H1 (cell line): Measurements from ENCODE around the gene ITPKA. TPM values are rescaled to one million over a fixed set of nuclear protein-coding genes. Genes with fewer than 3 reads are reported as not detected.

Source experiments
- CTCF ChIA-PET: fragments of 300-600 bp; sonication (Branson Sonifier 250); formaldehyde crosslinking; loops from one replicate; lab custom pipeline; 2021; ENCODE audit not compliant: partially characterized antibody; lab: Charles Lee
- POLR2A ChIA-PET: fragments of 300-600 bp; sonication (Branson Sonifier 250); formaldehyde crosslinking; loops from one replicate; lab custom pipeline; 2021; ENCODE audit warnings: inconsistent platforms; ENCODE audit not compliant: partially characterized antibody; lab: Charles Lee
- DNase-seq, 2 experiments: peaks; one replicate each; pipeline versions ENCODE4 v3.0.0 to v3.0.0-alpha.2; 2010 to 2022; ENCODE audit warnings: low spot score in 2 of 2, low read depth in 1 of 2, mixed read lengths in 1 of 2
- FAIRE-seq: peaks from 2 replicates; lab custom pipeline; 2011; peaks lifted over from hg19 to GRCh38; lab: Jason Lieb, UNC
- H2AFZ ChIP-seq: 2 replicates; pipeline ENCODE4 v1.8.1; 2012; ENCODE audit warnings: low read length, inconsistent platforms
- H2AK5ac ChIP-seq: 2 replicates; pipeline ENCODE4 v1.6.1; 2013; ENCODE audit warnings: low read depth, low read length
- H2BK120ac ChIP-seq: replicated peaks from 2 replicates; pipeline ENCODE3; 2013; ENCODE audit warnings: low read depth, low read length, inconsistent platforms
- H2BK12ac ChIP-seq: 2 replicates; pipeline ENCODE4 v1.6.1; 2013; ENCODE audit warnings: low read depth, low read length
- H2BK15ac ChIP-seq: 2 replicates; pipeline ENCODE4 v1.6.1; 2013; ENCODE audit warnings: low read length
- H2BK20ac ChIP-seq: 2 replicates; pipeline ENCODE4 v1.6.1; 2013; ENCODE audit warnings: low read length
- H2BK5ac ChIP-seq: 2 replicates; pipeline ENCODE4 v1.6.1; 2013; ENCODE audit warnings: low read depth, low read length
- H3K14ac ChIP-seq: 2 replicates; pipeline ENCODE4 v1.6.1; 2013; ENCODE audit warnings: inconsistent platforms; ENCODE audit not compliant: insufficient read length
- H3K18ac ChIP-seq: 2 replicates; pipeline ENCODE4 v1.6.1; 2013; ENCODE audit warnings: low read length; ENCODE audit errors: extremely low read depth
- H3K23ac ChIP-seq: 2 replicates; pipeline ENCODE4 v1.6.1; 2013; ENCODE audit warnings: inconsistent platforms; ENCODE audit not compliant: insufficient read length
- H3K23me2 ChIP-seq: 2 replicates; pipeline ENCODE4 v1.6.1; 2013; ENCODE audit warnings: low read depth, low read length
- H3K27ac ChIP-seq: 2 replicates; pipeline ENCODE4 v1.6.1; 2011; ENCODE audit warnings: low read depth, low read length, inconsistent platforms
- H3K27me3 ChIP-seq, 4 experiments: replicated peaks in 1 of 4; 1 replicate in 1 of 4; 2 replicates in 3 of 4; pipeline versions ENCODE4 v1.6.1 to v1.8.1; 2011 to 2013; ENCODE audit warnings: low read length in 3 of 4, mild to moderate bottlenecking in 3 of 4, inconsistent platforms in 2 of 4, mixed read lengths in 2 of 4, moderate library complexity in 1 of 4; ENCODE audit not compliant: control insufficient read depth in 3 of 4, insufficient read depth in 3 of 4; ENCODE audit errors: extremely low read depth in 1 of 4
- H3K36me3 ChIP-seq, 4 experiments: 2 replicates each; pipeline versions ENCODE4 v1.6.1 to v1.8.1; 2011 to 2013; ENCODE audit warnings: mild to moderate bottlenecking in 4 of 4, low read length in 3 of 4, moderate library complexity in 2 of 4, control low read depth in 1 of 4, inconsistent platforms in 1 of 4; ENCODE audit not compliant: insufficient read depth in 4 of 4, control insufficient read depth in 2 of 4
- H3K4ac ChIP-seq: replicated peaks from 2 replicates; pipeline ENCODE3; 2013; ENCODE audit warnings: low read length, low read depth, mixed read lengths, inconsistent platforms; ENCODE audit not compliant: insufficient read length
- H3K4me1 ChIP-seq, 4 experiments: replicated peaks in 1 of 4; 1 replicate in 1 of 4; 2 replicates in 3 of 4; pipeline versions ENCODE4 v1.6.1 to v1.8.1; 2011 to 2013; ENCODE audit warnings: low read length in 3 of 4, inconsistent platforms in 2 of 4, mixed read lengths in 1 of 4; ENCODE audit not compliant: insufficient read depth in 4 of 4, control insufficient read depth in 3 of 4
- H3K4me2 ChIP-seq, 2 experiments: 2 replicates each; pipeline versions ENCODE4 v1.6.1 to v1.8.1; 2011 to 2013; ENCODE audit warnings: low read depth in 2 of 2, low read length in 2 of 2, control low read depth in 1 of 2, inconsistent platforms in 1 of 2, mild to moderate bottlenecking in 1 of 2; ENCODE audit not compliant: insufficient read depth in 1 of 2
- H3K4me3 ChIP-seq, 4 experiments: fragments of 200-600, 300-600 bp in 1 of 4; sonication (generic), shearing (Covaris generic), sonication (Bioruptor Twin) in 1 of 4; 2 replicates each; pipeline versions ENCODE4 v1.5.1 to v1.8.1; 2011 to 2016; ENCODE audit warnings: low read length in 4 of 4, low read depth in 3 of 4, control low read depth in 2 of 4, inconsistent platforms in 2 of 4, mild to moderate bottlenecking in 2 of 4, mixed read lengths in 1 of 4, moderate library complexity in 1 of 4; ENCODE audit not compliant: insufficient read depth in 2 of 4; ENCODE audit errors: extremely low read depth in 1 of 4
- H3K56ac ChIP-seq: replicated peaks from 2 replicates; pipeline ENCODE3; 2013; ENCODE audit warnings: low read depth, mild to moderate bottlenecking, mixed read lengths, low read length, inconsistent platforms; ENCODE audit not compliant: insufficient read length
- H3K79me1 ChIP-seq: 2 replicates; pipeline ENCODE4 v1.6.1; 2013; ENCODE audit warnings: low read depth, low read length, control low read depth
- H3K79me2 ChIP-seq, 2 experiments: 2 replicates each; pipeline versions ENCODE4 v1.6.1 to v1.8.1; 2012 to 2013; ENCODE audit warnings: low read length in 2 of 2, mild to moderate bottlenecking in 2 of 2, inconsistent platforms in 1 of 2; ENCODE audit not compliant: insufficient read depth in 2 of 2, control insufficient read depth in 1 of 2
- H3K9ac ChIP-seq, 4 experiments: replicated peaks in 1 of 4; 1 replicate in 1 of 4; 2 replicates in 3 of 4; pipeline versions ENCODE4 v1.6.1 to v1.8.1; 2011 to 2013; ENCODE audit warnings: low read depth in 3 of 4, low read length in 3 of 4, control low read depth in 2 of 4, mild to moderate bottlenecking in 2 of 4, moderate library complexity in 2 of 4, inconsistent platforms in 1 of 4; ENCODE audit errors: extremely low read depth in 1 of 4
- H3K9me3 ChIP-seq, 2 experiments: 2 replicates each; pipeline versions ENCODE4 v1.6.1 to v1.8.1; 2012 to 2013; ENCODE audit warnings: mild to moderate bottlenecking in 2 of 2, moderate library complexity in 2 of 2, control low read depth in 1 of 2, inconsistent platforms in 1 of 2, low read depth in 1 of 2, low read length in 1 of 2, mixed read lengths in 1 of 2; ENCODE audit not compliant: insufficient read depth in 2 of 2
- H4K20me1 ChIP-seq, 2 experiments: replicated peaks in 1 of 2; 2 replicates each; pipeline versions ENCODE3 to v1.8.1; 2011 to 2013; ENCODE audit warnings: inconsistent platforms in 2 of 2, low read length in 2 of 2, mild to moderate bottlenecking in 1 of 2; ENCODE audit not compliant: insufficient read depth in 2 of 2, control insufficient read depth in 1 of 2
- H4K5ac ChIP-seq: 2 replicates; pipeline ENCODE4 v1.6.1; 2013; ENCODE audit warnings: low read length, low read depth, mixed read lengths, inconsistent platforms; ENCODE audit not compliant: insufficient read length
- H4K8ac ChIP-seq: 2 replicates; pipeline ENCODE4 v1.8.0; 2013; ENCODE audit warnings: mild to moderate bottlenecking, moderate library complexity, low read length, inconsistent platforms; ENCODE audit not compliant: insufficient read depth; ENCODE audit errors: extremely low read depth
- H4K91ac ChIP-seq: replicated peaks from 2 replicates; pipeline ENCODE3; 2013; ENCODE audit warnings: low read length, mixed read lengths, inconsistent platforms; ENCODE audit not compliant: insufficient read length
- ASH2L ChIP-seq: fragments of 200-600, 300-600 bp; sonication (generic); IDR thresholded peaks from one replicate; pipeline ENCODE4 v1.7.1; 2017; ENCODE audit warnings: low read length
- BACH1 ChIP-seq: IDR thresholded peaks from 2 replicates; pipeline ENCODE4 v1.6.1; 2012; ENCODE audit warnings: low read length, improper control_type of control experiment
- BRCA1 ChIP-seq: IDR thresholded peaks from 2 replicates; pipeline ENCODE4 v1.6.1; 2012; ENCODE audit warnings: low read depth, low read length, improper control_type of control experiment
- CBX5 ChIP-seq: fragments of 300-800, 300-1000 bp; sonication (generic); IDR thresholded peaks from 2 replicates; pipeline ENCODE4 v1.7.1; 2016; ENCODE audit warnings: antibody characterized with exemption, low read length, low read depth
- CEBPB ChIP-seq: IDR thresholded peaks from 2 replicates; pipeline ENCODE4 v1.6.1; 2012; ENCODE audit warnings: low read depth, low read length
- CREB1 ChIP-seq: IDR thresholded peaks from 2 replicates; pipeline ENCODE4 v1.6.1; 2012; ENCODE audit warnings: inconsistent platforms
- GTF2F1 ChIP-seq: IDR thresholded peaks from 2 replicates; pipeline ENCODE4 v1.6.1; 2012; ENCODE audit warnings: low read depth, low read length, improper control_type of control experiment, borderline replicate concordance
- HDAC6 ChIP-seq: IDR thresholded peaks from one replicate; pipeline ENCODE4 v1.7.1; 2012; ENCODE audit warnings: low read depth, mild to moderate bottlenecking, inconsistent platforms, low read length, moderate library complexity
- KDM4A ChIP-seq: IDR thresholded peaks from one replicate; pipeline ENCODE4 v1.7.1; 2012; ENCODE audit warnings: low read depth, mild to moderate bottlenecking, moderate library complexity, low read length, inconsistent platforms; ENCODE audit not compliant: severe bottlenecking
- RBBP5 ChIP-seq: IDR thresholded peaks from 2 replicates; pipeline ENCODE4 v1.7.1; 2012; ENCODE audit warnings: low read depth, mild to moderate bottlenecking, inconsistent platforms, low read length, moderate library complexity, borderline replicate concordance
- RNF2 ChIP-seq: fragments of 200-900, 300-1000 bp; sonication (generic); IDR thresholded peaks from 2 replicates; pipeline ENCODE4 v1.7.1; 2016; ENCODE audit warnings: borderline replicate concordance, low read depth, mild to moderate bottlenecking, antibody characterized with exemption, low read length; ENCODE audit not compliant: poor library complexity, severe bottlenecking; ENCODE audit errors: missing control alignments
- SP1 ChIP-seq: IDR thresholded peaks from 2 replicates; pipeline ENCODE4 v1.6.1; 2011; ENCODE audit warnings: low read depth, low read length
- TAF1 ChIP-seq: IDR thresholded peaks from 2 replicates; pipeline ENCODE4 v1.6.1; 2011; ENCODE audit warnings: mild to moderate bottlenecking, low read depth, low read length
- WGBS, 2 experiments: shearing (Covaris generic) in 1 of 2; methylation state at CpG; one replicate each; pipeline versions ENCODE4 v1.1.6 to v1.1.7; 2013 to 2015; ENCODE audit warnings: low lambda C conversion rate in 2 of 2, mixed read lengths in 2 of 2, inconsistent platforms in 1 of 2, low coverage in 1 of 2, missing lambda C conversion rate in 1 of 2; ENCODE audit not compliant: insufficient replicate concordance in 2 of 2, insufficient coverage in 1 of 2, insufficient read length in 1 of 2; ENCODE audit errors: extremely low coverage in 1 of 2, missing lambda C conversion rate in 1 of 2; 5-methylcytosine and 5-hydroxymethylcytosine counted together
- polyA plus RNA-seq, 7 experiments: library from polyadenylated mRNA; depleted of rRNA in 3 of 7; stranded (reverse) in 5 of 7; unstranded in 2 of 7; fragments of >200 nt in 5 of 7; fragments of 200-250 nt in 2 of 7; gene quantifications; 1 replicate in 5 of 7; 2 replicates in 1 of 7; 4 replicates in 1 of 7; pipeline versions ENCODE4 v1.2.1 to v1.2.3, GENCODE V29; 2011 to 2013; ENCODE audit warnings: missing spikeins in 2 of 7, mixed read lengths in 2 of 7
- total RNA-seq: library from RNA; stranded (reverse); fragmentation: NEBNext Ultra II Directional; extraction: Animal tissue kit (Norgen Biotek cat#: 25700); gene quantifications from 2 replicates; pipeline ENCODE4 v1.2.1, GENCODE V29; 2021
- TF ChIP-seq, protein P1 (sequence below): IDR thresholded peaks from 2 replicates; pipeline ENCODE4 v1.6.1; 2012; ENCODE audit warnings: low read length, inconsistent platforms

ITPKA gene
- total and polyA plus RNA-seq, 2 of the 8 experiments (the other 6 are each of a cell fraction or from before 2014, with no cell fraction given), result 0.39 to 0.99 TPM

DNA sequence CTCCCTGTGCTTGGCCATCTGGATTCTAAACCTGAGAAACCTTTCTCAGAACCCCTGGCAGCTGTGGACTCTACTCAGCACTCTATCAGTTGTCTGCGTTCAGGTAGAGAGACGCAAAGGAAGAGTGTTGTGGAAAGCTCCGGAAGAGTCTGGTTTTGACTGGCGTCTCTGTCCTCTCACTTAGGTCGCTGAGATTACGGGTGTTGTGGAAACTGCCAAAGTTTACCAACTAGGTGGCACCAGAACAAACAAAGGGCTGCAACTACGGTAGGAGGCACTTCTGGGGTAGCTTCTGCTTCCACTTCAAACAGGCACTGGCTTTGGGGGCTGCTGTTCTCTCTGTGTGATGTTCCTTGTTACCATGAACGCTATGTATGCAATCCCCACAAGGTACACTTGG lies 19.2 kb upstream of the ITPKA start:
- no peak overlapping the region for H2AK5ac ChIP-seq
- no peak overlapping the region for H3K4me3 ChIP-seq
- H3K18ac ChIP-seq, result no peak overlapping the region
- FAIRE-seq (no peak), DNase-seq (no peak)
- no peak overlapping the region for H2BK20ac ChIP-seq
- peaks cover 31 to 72% (median 61%) of the 10 kb centered on the region in 4 experiments for H3K36me3 ChIP-seq
- no peaks in the 10 kb centered on the region for H3K79me1 ChIP-seq
- no peak overlapping the region for H2BK120ac ChIP-seq
- ChIA-PET CTCF (interaction anchor here (2.3 kb wide), 1 partner anchor 9 kb away, joined by 10 read pairs; no protein-coding TSS in a partner anchor), POLR2A (interaction anchor here (0.7 kb wide), 1 partner anchor 218 kb away, joined by 4 read pairs; no protein-coding TSS in a partner anchor)
- no peak overlapping the region for H3K56ac ChIP-seq
- H4K91ac ChIP-seq, result no peak overlapping the region
- H2BK12ac ChIP-seq, result no peak overlapping the region
- H3K4ac ChIP-seq, result no peak overlapping the region
- no peak overlapping the region for H3K9ac ChIP-seq
- H4K20me1 ChIP-seq, result peaks cover 0 to 3% of the 10 kb centered on the region in 2 experiments
- H3K4me1 ChIP-seq, result no peaks in the 10 kb centered on the region
- H2AFZ ChIP-seq, result no peak overlapping the region
- H2BK5ac ChIP-seq, result no peak overlapping the region
- no peaks in the 10 kb centered on the region for H3K79me2 ChIP-seq
- no peak overlapping the region for H3K23ac ChIP-seq
- H3K14ac ChIP-seq, result no peak overlapping the region
- H4K5ac ChIP-seq, result no peak overlapping the region
- H3K27ac ChIP-seq, result no peak overlapping the region
- 95% methylated on average over 8 of the region's 8 CpGs; no CpG with 5 or more reads in 1 of the 2 experiments for WGBS, 2 experiments
- H3K9me3 ChIP-seq, result no peaks in the 10 kb centered on the region
- no peak overlapping the region for H2BK15ac ChIP-seq
- H3K4me2 ChIP-seq, result no peak overlapping the region
- H4K8ac ChIP-seq, result no peak overlapping the region
- no peaks in the 10 kb centered on the region for H3K23me2 ChIP-seq
- H3K27me3 ChIP-seq, result no peaks in the 10 kb centered on the region
- TF ChIP-seq RNF2 (no peak), KDM4A (no peak), HDAC6 (no peak), ASH2L (no peak), RBBP5 (no peak), BRCA1 (no peak), BACH1 (no peak), TAF1 (no peak), GTF2F1 (no peak), CBX5 (no peak), CREB1 (no peak), SP1 (no peak), CEBPB (no peak)
- TF ChIP-seq, protein P1, sequence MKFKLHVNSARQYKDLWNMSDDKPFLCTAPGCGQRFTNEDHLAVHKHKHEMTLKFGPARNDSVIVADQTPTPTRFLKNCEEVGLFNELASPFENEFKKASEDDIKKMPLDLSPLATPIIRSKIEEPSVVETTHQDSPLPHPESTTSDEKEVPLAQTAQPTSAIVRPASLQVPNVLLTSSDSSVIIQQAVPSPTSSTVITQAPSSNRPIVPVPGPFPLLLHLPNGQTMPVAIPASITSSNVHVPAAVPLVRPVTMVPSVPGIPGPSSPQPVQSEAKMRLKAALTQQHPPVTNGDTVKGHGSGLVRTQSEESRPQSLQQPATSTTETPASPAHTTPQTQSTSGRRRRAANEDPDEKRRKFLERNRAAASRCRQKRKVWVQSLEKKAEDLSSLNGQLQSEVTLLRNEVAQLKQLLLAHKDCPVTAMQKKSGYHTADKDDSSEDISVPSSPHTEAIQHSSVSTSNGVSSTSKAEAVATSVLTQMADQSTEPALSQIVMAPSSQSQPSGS, result no peak
